ENCODE results near the gene NOL9. TPM values are rescaled to one million over a fixed set of nuclear protein-coding genes. Genes with fewer than 3 reads are reported as not detected.

The NOL9 gene
- total RNA-seq, 2 donors from 2014 or later = 15.4 to 15.6 TPM

- no peaks in the 10 kb centered on the region for H3K9me3 ChIP-seq
- H3K27me3 ChIP-seq = no peaks in the 10 kb centered on the region
- H3K27ac ChIP-seq = no peak overlapping the region
- DNase-seq (ENCODE audit: low spot score) = no peak
- H3K4me3 ChIP-seq = no peak overlapping the region
- H3K4me1 ChIP-seq = peaks cover 0 to 26% of the 10 kb centered on the region in 2 donors
- no peak for TF ChIP-seq CTCF (IDR thresholded peaks at IDR 0.05)
- no peaks in the 10 kb centered on the region for H3K36me3 ChIP-seq
These were observed 47.3 kb downstream of the NOL9 start for GRCh38 chr1:6507037-6507428.

- H3K27me3 ChIP-seq = no peaks in the 10 kb centered on the region
- H3K36me3 ChIP-seq = no peaks in the 10 kb centered on the region
- no peaks in the 10 kb centered on the region for H3K9me3 ChIP-seq
- no peak overlapping the region for H3K4me3 ChIP-seq
- DNase-seq (ENCODE audit: low spot score) = no peak
- H3K27ac ChIP-seq = no peak overlapping the region
- H3K4me1 ChIP-seq = peaks cover 0 to 32% of the 10 kb centered on the region in 2 donors
- TF ChIP-seq CTCF (IDR thresholded peaks at IDR 0.05) = no peak
These were observed 47.9 kb downstream of the NOL9 start for GRCh38 chr1:6506210-6507036.

GRCh38 chr1:6505367-6506209, 48.7 kb downstream of the NOL9 start:
- no peaks in the 10 kb centered on the region for H3K9me3 ChIP-seq
- no peak for DNase-seq (ENCODE audit: low spot score)
- TF ChIP-seq CTCF (IDR thresholded peaks at IDR 0.05) = no peak

GRCh38 chr1:6504887-6505286, 49.4 kb downstream of the NOL9 start:
- Histone ChIP-seq H3K4me1 (peaks cover 0 to 46% of the 10 kb centered on the region in 2 donors), H3K9me3 (no peaks in the 10 kb centered on the region), H3K36me3 (no peaks in the 10 kb centered on the region), H3K27me3 (no peaks in the 10 kb centered on the region), H3K27ac (no peak overlapping the region), H3K4me3 (no peak overlapping the region)
- DNase-seq (ENCODE audit: low spot score) = no peak
- TF ChIP-seq CTCF (IDR thresholded peaks at IDR 0.05) = no peak

More at GRCh38 chr1:6505367-6506209, 48.7 kb downstream of the NOL9 start:
- Histone ChIP-seq H3K27me3 (no peaks in the 10 kb centered on the region), H3K4me3 (no peak overlapping the region), H3K36me3 (no peaks in the 10 kb centered on the region), H3K27ac (no peak overlapping the region), H3K4me1 (peaks cover 0 to 41% of the 10 kb centered on the region in 2 donors)

GRCh38 chr1:6503884-6504602, 50.3 kb downstream of the NOL9 start:
- Histone ChIP-seq H3K4me1 (peaks cover 0 to 52% of the 10 kb centered on the region in 2 donors), H3K27me3 (no peaks in the 10 kb centered on the region), H3K27ac (no peak overlapping the region), H3K4me3 (no peak overlapping the region), H3K9me3 (no peaks in the 10 kb centered on the region), H3K36me3 (no peaks in the 10 kb centered on the region)
- no peak for TF ChIP-seq CTCF (IDR thresholded peaks at IDR 0.05)
- DNase-seq (ENCODE audit: low spot score) = no peak

Data from right atrium auricular region (tissue), 2 donors.